WTC11 (cell line): ENCODE measurements around the gene CBY3.
"Not testable (repeated sequence)": the region's sequence is repeated elsewhere in the genome, so short reads cannot be mapped to it uniquely, and the experiment has no call there.

Experiments
- JUN ChIP-seq: sonication (generic); formaldehyde crosslinking; IDR thresholded peaks from 2 replicates; pipeline ENCODE4 v1.8.0; 2023; ENCODE audit warnings: mild to moderate bottlenecking, missing genetic modification reagents
- NFYB ChIP-seq: sonication (generic); formaldehyde crosslinking; conservative IDR thresholded peaks from 2 replicates; pipeline ENCODE4 v1.8.0; 2022; ENCODE audit warnings: low read depth, missing genetic modification reagents
- NR2C2 ChIP-seq: sonication (generic); formaldehyde crosslinking; IDR thresholded peaks from 2 replicates; pipeline ENCODE4 v1.8.0; 2022; ENCODE audit warnings: mild to moderate bottlenecking, missing genetic modification reagents
- TCF7 ChIP-seq: sonication (generic); formaldehyde crosslinking; IDR thresholded peaks from 2 replicates; pipeline ENCODE4 v1.8.0; 2022; ENCODE audit warnings: mild to moderate bottlenecking, low read depth, missing genetic modification reagents, moderate library complexity
- TF ChIP-seq, protein P1 (sequence below): fragments of 200-600 bp; IDR thresholded peaks from 2 replicates; pipeline ENCODE4 v1.8.0; 2022; ENCODE audit warnings: antibody characterized with exemption
- TF ChIP-seq, protein P2 (sequence below): sonication (generic); formaldehyde crosslinking; IDR thresholded peaks from 2 replicates; pipeline ENCODE4 v1.8.1; 2023; ENCODE audit warnings: mild to moderate bottlenecking, missing genetic modification reagents

DNA sequence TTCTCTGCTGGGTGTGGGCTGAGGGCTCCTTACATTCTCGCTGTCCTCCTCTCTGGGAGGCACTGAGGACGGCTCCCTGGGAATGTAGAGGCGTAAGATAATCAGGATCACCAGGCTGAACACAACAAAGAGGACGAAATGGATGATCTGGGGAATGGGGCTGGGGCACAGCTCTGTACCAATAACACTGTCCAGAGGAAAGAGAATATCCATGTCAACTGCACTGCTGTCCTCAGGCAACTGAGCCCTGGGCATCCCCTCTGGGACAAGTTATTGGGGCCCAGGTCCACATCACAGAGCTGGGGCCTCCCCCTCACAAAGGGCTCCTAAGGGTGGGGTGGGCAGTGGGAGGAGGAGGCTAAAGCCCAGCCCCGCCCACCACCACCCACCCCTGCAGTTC is 36.1 kb downstream of the CBY3 start:
- TF ChIP-seq, protein P1, sequence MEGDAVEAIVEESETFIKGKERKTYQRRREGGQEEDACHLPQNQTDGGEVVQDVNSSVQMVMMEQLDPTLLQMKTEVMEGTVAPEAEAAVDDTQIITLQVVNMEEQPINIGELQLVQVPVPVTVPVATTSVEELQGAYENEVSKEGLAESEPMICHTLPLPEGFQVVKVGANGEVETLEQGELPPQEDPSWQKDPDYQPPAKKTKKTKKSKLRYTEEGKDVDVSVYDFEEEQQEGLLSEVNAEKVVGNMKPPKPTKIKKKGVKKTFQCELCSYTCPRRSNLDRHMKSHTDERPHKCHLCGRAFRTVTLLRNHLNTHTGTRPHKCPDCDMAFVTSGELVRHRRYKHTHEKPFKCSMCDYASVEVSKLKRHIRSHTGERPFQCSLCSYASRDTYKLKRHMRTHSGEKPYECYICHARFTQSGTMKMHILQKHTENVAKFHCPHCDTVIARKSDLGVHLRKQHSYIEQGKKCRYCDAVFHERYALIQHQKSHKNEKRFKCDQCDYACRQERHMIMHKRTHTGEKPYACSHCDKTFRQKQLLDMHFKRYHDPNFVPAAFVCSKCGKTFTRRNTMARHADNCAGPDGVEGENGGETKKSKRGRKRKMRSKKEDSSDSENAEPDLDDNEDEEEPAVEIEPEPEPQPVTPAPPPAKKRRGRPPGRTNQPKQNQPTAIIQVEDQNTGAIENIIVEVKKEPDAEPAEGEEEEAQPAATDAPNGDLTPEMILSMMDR: not testable (repeated sequence)
- TF ChIP-seq, protein P2, sequence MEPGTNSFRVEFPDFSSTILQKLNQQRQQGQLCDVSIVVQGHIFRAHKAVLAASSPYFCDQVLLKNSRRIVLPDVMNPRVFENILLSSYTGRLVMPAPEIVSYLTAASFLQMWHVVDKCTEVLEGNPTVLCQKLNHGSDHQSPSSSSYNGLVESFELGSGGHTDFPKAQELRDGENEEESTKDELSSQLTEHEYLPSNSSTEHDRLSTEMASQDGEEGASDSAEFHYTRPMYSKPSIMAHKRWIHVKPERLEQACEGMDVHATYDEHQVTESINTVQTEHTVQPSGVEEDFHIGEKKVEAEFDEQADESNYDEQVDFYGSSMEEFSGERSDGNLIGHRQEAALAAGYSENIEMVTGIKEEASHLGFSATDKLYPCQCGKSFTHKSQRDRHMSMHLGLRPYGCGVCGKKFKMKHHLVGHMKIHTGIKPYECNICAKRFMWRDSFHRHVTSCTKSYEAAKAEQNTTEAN (CRISPR knock-in tag): not testable (repeated sequence)
- not testable (repeated sequence) for TF ChIP-seq TCF7, NFYB, NR2C2, JUN (CRISPR knock-in tag)
